Upper lobe of left lung (tissue), 6 donors: Measurements from ENCODE around the gene HKDC1. TPM values are rescaled to one million over a fixed set of nuclear protein-coding genes. Genes with fewer than 3 reads are reported as not detected.
A peak's percentile ranks its signal among the peaks of the same experiment; 100 is the strongest.

Experiments
- ATAC-seq, 2 donors: fragments of 200-7000 bp; cut with Tn5 transposase; one replicate each; pipeline ENCODE4 v1.9.1; 2022; ENCODE audit warnings: mild to moderate bottlenecking in 2 of 2, moderate library complexity in 2 of 2; ENCODE audit not compliant: low FRiP score in 2 of 2
- DNase-seq, 2 donors: peaks; one replicate each; pipeline ENCODE4 v3.0.0-alpha.2; 2019 to 2020
- H3K27ac ChIP-seq, 4 donors: fragments of 200-600 bp; sonication (generic); one replicate each; pipeline ENCODE4 v1.5.1; 2016 to 2019
- H3K27me3 ChIP-seq, 4 donors: fragments of 200-600 bp; sonication (generic); one replicate each; pipeline ENCODE4 v1.5.1; 2017 to 2019
- H3K36me3 ChIP-seq, 4 donors: fragments of 200-600 bp; sonication (generic); one replicate each; pipeline ENCODE4 v1.5.1; 2016 to 2019
- H3K4me1 ChIP-seq, 4 donors: fragments of 200-600 bp; sonication (generic); one replicate each; pipeline ENCODE4 v1.5.1; 2018 to 2019
- H3K4me3 ChIP-seq, 4 donors: fragments of 200-600 bp; sonication (generic); one replicate each; pipeline ENCODE4 v1.5.1; 2017 to 2019; ENCODE audit warnings: mild to moderate bottlenecking in 2 of 4, moderate library complexity in 1 of 4
- H3K9me3 ChIP-seq, 4 donors: fragments of 200-600 bp; sonication (generic); one replicate each; pipeline ENCODE4 v1.5.1; 2018 to 2019
- CTCF ChIP-seq, 6 experiments: fragments of 450-650 bp in 4 of 6; fragments of 200-600 bp in 2 of 6; sonication (generic) in 2 of 6; IDR thresholded peaks; one replicate each; pipeline ENCODE4 v1.5.1; 2016 to 2019; ENCODE audit warnings: antibody characterized with exemption in 6 of 6
- EP300 ChIP-seq, 4 donors: sonication (generic); formaldehyde crosslinking; IDR thresholded peaks; one replicate each; pipeline ENCODE4 v1.5.1; 2017; ENCODE audit warnings: antibody characterized with exemption in 4 of 4, control low read depth in 2 of 4
- POLR2A ChIP-seq, 4 donors: fragments of 450-650 bp; IDR thresholded peaks; one replicate each; pipeline ENCODE4 v1.5.1; 2016 to 2017; ENCODE audit warnings: antibody characterized with exemption in 4 of 4, mild to moderate bottlenecking in 2 of 4
- POLR2AphosphoS5 ChIP-seq, 2 donors: sonication (generic); formaldehyde crosslinking; IDR thresholded peaks; one replicate each; pipeline ENCODE4 v1.5.1; 2017; ENCODE audit warnings: antibody characterized with exemption in 2 of 2
- WGBS, 2 donors: methylation state at CpG; one replicate each; pipeline ENCODE4 v1.1.5; 2017 to 2018; 5-methylcytosine and 5-hydroxymethylcytosine counted together
- total RNA-seq, 6 donors: library from RNA; depleted of rRNA in 4 of 6; stranded (reverse); fragments of >200 nt in 4 of 6; gene quantifications; one replicate each; pipeline versions ENCODE4 v1.1.0 to v1.2.1, GENCODE V29; 2016 to 2021
- donor health status: DM: no; HTN: no; CAD: no; lungs with moderate emphysema.
- donor health status: DM: no; HTN: yes; CAD: no; lungs with severe emphysema.

Gene HKDC1
- total RNA-seq, 6 donors from 2014 or later: 3.2 to 12.6 (median 7.5) TPM

GRCh38 chr10:69253171-69253570, 33.0 kb downstream of the HKDC1 start:
- ATAC-seq: no peak
- TF ChIP-seq POLR2AphosphoS5 (IDR thresholded peaks at IDR 0.05): no peak
- H3K4me1 ChIP-seq: no peaks in the 10 kb centered on the region
- H3K27me3 ChIP-seq: no peaks in the 10 kb centered on the region
- H3K4me3 ChIP-seq: no peak overlapping the region
- WGBS, 2 donors: 88 to 90% methylated on average over 3 of the region's 3 CpGs
- H3K9me3 ChIP-seq: no peaks in the 10 kb centered on the region
- H3K27ac ChIP-seq: no peak overlapping the region
- DNase-seq: no peak
- H3K36me3 ChIP-seq: no peaks in the 10 kb centered on the region

- Histone ChIP-seq H3K4me3 (no peak overlapping the region), H3K9me3 (no peaks in the 10 kb centered on the region), H3K27ac (no peak overlapping the region), H3K36me3 (no peaks in the 10 kb centered on the region), H3K4me1 (no peaks in the 10 kb centered on the region), H3K27me3 (no peaks in the 10 kb centered on the region)
- ATAC-seq: no peak
- DNase-seq: no peak
- 62 to 80% methylated on average over 7 of the region's 7 CpGs for WGBS, 2 donors
- TF ChIP-seq POLR2A (IDR thresholded peaks at IDR 0.05): no peak
- no peak for TF ChIP-seq CTCF (IDR thresholded peaks at IDR 0.05)
- TF ChIP-seq POLR2AphosphoS5 (IDR thresholded peaks at IDR 0.05): no peak
- no peak for TF ChIP-seq EP300 (IDR thresholded peaks at IDR 0.05)
Observed at GRCh38 chr10:69254877-69255276, 34.7 kb downstream of the HKDC1 start.

DNA sequence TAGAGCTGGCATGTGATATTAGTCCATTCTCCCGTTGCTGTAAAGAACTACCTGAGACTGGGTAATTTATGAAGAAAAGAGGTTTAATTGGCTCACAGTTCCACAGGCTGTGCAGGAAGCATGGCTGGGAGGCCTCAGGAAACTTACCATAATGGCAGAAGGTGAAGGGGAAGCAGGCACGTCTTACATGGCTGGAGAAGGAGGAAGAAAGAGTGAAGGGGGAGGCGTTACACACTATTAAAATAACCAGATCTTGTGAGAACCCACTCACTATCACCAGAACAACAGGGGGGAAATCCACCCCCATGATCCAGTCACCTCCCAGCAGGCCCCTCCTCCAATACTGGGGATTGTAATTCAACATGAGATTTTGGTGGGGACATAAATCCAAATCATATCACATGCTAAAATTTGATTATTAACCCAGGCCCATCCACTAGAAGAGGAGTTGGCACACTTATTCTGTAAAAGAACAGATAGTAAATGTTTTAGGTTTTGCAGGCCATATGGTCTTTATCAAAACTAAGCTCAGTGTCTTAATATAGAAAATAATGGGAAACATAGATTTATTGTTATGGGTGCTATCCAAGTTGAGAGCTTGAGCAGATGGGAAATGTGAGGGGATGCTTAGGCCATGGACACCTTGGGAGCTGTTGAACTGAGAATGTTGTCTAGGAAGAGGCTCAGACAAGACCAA, 39.6 kb downstream of the HKDC1 start:
- H3K9me3 ChIP-seq: no peaks in the 10 kb centered on the region
- H3K4me3 ChIP-seq: no peak overlapping the region
- WGBS, 2 donors: 81 to 84% methylated on average over 3 of the region's 3 CpGs
- H3K36me3 ChIP-seq: no peaks in the 10 kb centered on the region
- ATAC-seq (no peak), DNase-seq (no peak)
- H3K27ac ChIP-seq: no peak overlapping the region
- no peaks in the 10 kb centered on the region for H3K4me1 ChIP-seq
- TF ChIP-seq CTCF (IDR thresholded peaks at IDR 0.05) (no peak), POLR2A (IDR thresholded peaks at IDR 0.05) (no peak), POLR2AphosphoS5 (IDR thresholded peaks at IDR 0.05) (no peak), EP300 (IDR thresholded peaks at IDR 0.05) (no peak)
- H3K27me3 ChIP-seq: no peaks in the 10 kb centered on the region

GRCh38 chr10:69261184-69261583, 41.1 kb downstream of the HKDC1 start:
- Histone ChIP-seq H3K4me3 (no peak overlapping the region), H3K9me3 (no peaks in the 10 kb centered on the region), H3K4me1 (no peaks in the 10 kb centered on the region), H3K36me3 (no peaks in the 10 kb centered on the region), H3K27me3 (no peaks in the 10 kb centered on the region), H3K27ac (no peak overlapping the region)
- WGBS, 2 donors: 88 to 92% methylated on average over 8 of the region's 8 CpGs
- ATAC-seq (no peak), DNase-seq (no peak)
- no peak for TF ChIP-seq EP300 (IDR thresholded peaks at IDR 0.05)
- TF ChIP-seq POLR2A (IDR thresholded peaks at IDR 0.05): no peak
- no peak for TF ChIP-seq POLR2AphosphoS5 (IDR thresholded peaks at IDR 0.05)
- TF ChIP-seq CTCF (IDR thresholded peaks at IDR 0.05): no peak

- TF ChIP-seq EP300 (IDR thresholded peaks at IDR 0.05): no peak
- no peak overlapping the region for H3K27ac ChIP-seq
- DNase-seq (no peak), ATAC-seq (no peak)
- H3K4me3 ChIP-seq: no peak overlapping the region
- no peaks in the 10 kb centered on the region for H3K9me3 ChIP-seq
- 81 to 90% methylated on average over 3 of the region's 3 CpGs for WGBS, 2 donors
- H3K27me3 ChIP-seq: no peaks in the 10 kb centered on the region
- no peaks in the 10 kb centered on the region for H3K36me3 ChIP-seq
- H3K4me1 ChIP-seq: no peaks in the 10 kb centered on the region
Observed at GRCh38 chr10:69262292-69262751, 42.2 kb downstream of the HKDC1 start.

GRCh38 chr10:69265521-69265920, 45.4 kb downstream of the HKDC1 start:
- ATAC-seq (peak in 1 of 2 donors; percentile 32), DNase-seq (peak in 1 of 2 donors; percentile 61)
- TF ChIP-seq EP300 (IDR thresholded peaks at IDR 0.05): no peak
- TF ChIP-seq POLR2A (IDR thresholded peaks at IDR 0.05): no peak
- TF ChIP-seq CTCF (IDR thresholded peaks at IDR 0.05): no peak
- Histone ChIP-seq H3K9me3 (no peaks in the 10 kb centered on the region), H3K27me3 (no peaks in the 10 kb centered on the region), H3K4me1 (no peaks in the 10 kb centered on the region), H3K27ac (no peak overlapping the region), H3K36me3 (no peaks in the 10 kb centered on the region), H3K4me3 (no peak overlapping the region)
- 92 to 93% methylated on average over 15 to 17 of the region's 17 CpGs for WGBS, 2 donors
